Activated CD4-positive, alpha-beta T cell treated with anti-CD3 and anti-CD28 coated beads, Interleukin-2, amount 10 ng/mL, durations not matched to agents 24 days and 14 days (primary cell): Measurements from ENCODE around the gene CETN1. TPM values are rescaled to one million over a fixed set of nuclear protein-coding genes. Genes with fewer than 3 reads are reported as not detected.

Source experiments
- DNase-seq: peaks from one replicate; pipeline ENCODE4 v3.0.0; 2022
- H3K27ac Mint-ChIP-seq: one replicate; pipeline ENCODE4 v1.8.0; 2022; ENCODE audit warnings: mild to moderate bottlenecking, mixed read lengths
- H3K27me3 Mint-ChIP-seq: one replicate; pipeline ENCODE4 v1.8.0; 2022; ENCODE audit warnings: mixed read lengths
- H3K36me3 Mint-ChIP-seq: one replicate; pipeline ENCODE4 v1.8.0; 2022; ENCODE audit warnings: low read depth, mild to moderate bottlenecking, mixed read lengths
- H3K4me1 Mint-ChIP-seq: one replicate; pipeline ENCODE4 v1.8.0; 2021; ENCODE audit warnings: mixed read lengths
- H3K4me3 Mint-ChIP-seq: one replicate; pipeline ENCODE4 v1.8.0; 2022; ENCODE audit warnings: mild to moderate bottlenecking, moderate library complexity, mixed read lengths
- H3K9me3 Mint-ChIP-seq: one replicate; pipeline ENCODE4 v1.8.0; 2021; ENCODE audit warnings: mixed read lengths
- intact Hi-C: fragments of 100-400 bp; cut with micrococcal nuclease; formaldehyde crosslinking; loops from one replicate; pipeline ENCODE4 v1.15.1; 2023
- total RNA-seq: library from RNA; stranded (reverse); gene quantifications from 2 replicates; pipeline ENCODE4 v1.2.3, GENCODE V29; 2022

The CETN1 gene
- not detected in 2 replicates for total RNA-seq

- no peak for DNase-seq
- Mint-ChIP-seq H3K27me3 (peaks cover 3% of the 10 kb centered on the region), H3K4me3 (no peak within 1 kb of the TSS), H3K4me1 (no peaks in the 10 kb centered on the region), H3K36me3 (no peaks in the 10 kb centered on the region), H3K9me3 (no peaks in the 10 kb centered on the region), H3K27ac (no peak within 1 kb of the TSS)
- intact Hi-C loops: no loop called here
Measured at GRCh38 chr18:580154-580553, at the start of gene CETN1. Gene CETN1, plus strand, starts transcription at chr18:580380. Its CDS starts 29 bp downstream, at chr18:580409.

- Mint-ChIP-seq H3K4me3 (no peak overlapping the region), H3K4me1 (no peaks in the 10 kb centered on the region), H3K27me3 (peaks cover 2% of the 10 kb centered on the region), H3K27ac (no peak overlapping the region), H3K36me3 (no peaks in the 10 kb centered on the region), H3K9me3 (no peaks in the 10 kb centered on the region)
- DNase-seq: no peak
- intact Hi-C loops: no loop called here
Measured at GRCh38 chr18:532018-532417, 48.2 kb upstream of the CETN1 start.

- no peak for DNase-seq
- H3K9me3 Mint-ChIP-seq: no peaks in the 10 kb centered on the region
- H3K27ac Mint-ChIP-seq: no peak overlapping the region
- intact Hi-C loops: no loop called here
- H3K4me3 Mint-ChIP-seq: no peak overlapping the region
- peaks cover 2% of the 10 kb centered on the region for H3K27me3 Mint-ChIP-seq
- no peaks in the 10 kb centered on the region for H3K36me3 Mint-ChIP-seq
- H3K4me1 Mint-ChIP-seq: no peaks in the 10 kb centered on the region
Measured at GRCh38 chr18:532632-533031, 47.5 kb upstream of the CETN1 start.

- intact Hi-C loops: no loop called here
- H3K36me3 Mint-ChIP-seq: no peaks in the 10 kb centered on the region
- peaks cover 2% of the 10 kb centered on the region for H3K27me3 Mint-ChIP-seq
- no peaks in the 10 kb centered on the region for H3K9me3 Mint-ChIP-seq
- no peak overlapping the region for H3K4me3 Mint-ChIP-seq
- H3K27ac Mint-ChIP-seq: no peak overlapping the region
- DNase-seq: no peak
- H3K4me1 Mint-ChIP-seq: no peaks in the 10 kb centered on the region
Measured at GRCh38 chr18:533995-534601, 46.1 kb upstream of the CETN1 start.

GRCh38 chr18:543447-544078, 36.6 kb upstream of the CETN1 start:
- no peaks in the 10 kb centered on the region for H3K4me1 Mint-ChIP-seq
- H3K27ac Mint-ChIP-seq: no peak overlapping the region
- no peaks in the 10 kb centered on the region for H3K36me3 Mint-ChIP-seq
- H3K9me3 Mint-ChIP-seq: no peaks in the 10 kb centered on the region
- intact Hi-C loops: no loop called here
- H3K27me3 Mint-ChIP-seq: peaks cover 2% of the 10 kb centered on the region
- DNase-seq: no peak
- H3K4me3 Mint-ChIP-seq: no peak overlapping the region

GRCh38 chr18:549967-550366, 30.2 kb upstream of the CETN1 start:
- H3K4me3 Mint-ChIP-seq: no peak overlapping the region

GRCh38 chr18:551404-552061, 28.6 kb upstream of the CETN1 start:
- peaks cover 5% of the 10 kb centered on the region for H3K27me3 Mint-ChIP-seq
- no peaks in the 10 kb centered on the region for H3K36me3 Mint-ChIP-seq
- intact Hi-C loops: no loop called here
- H3K27ac Mint-ChIP-seq: no peak overlapping the region
- H3K4me3 Mint-ChIP-seq: no peak overlapping the region
- DNase-seq: no peak
- no peaks in the 10 kb centered on the region for H3K4me1 Mint-ChIP-seq
- H3K9me3 Mint-ChIP-seq: no peaks in the 10 kb centered on the region

More at GRCh38 chr18:549967-550366, 30.2 kb upstream of the CETN1 start:
- DNase-seq: no peak
- Mint-ChIP-seq H3K27me3 (peaks cover 2% of the 10 kb centered on the region), H3K27ac (no peak overlapping the region), H3K4me1 (no peaks in the 10 kb centered on the region), H3K9me3 (no peaks in the 10 kb centered on the region), H3K36me3 (no peaks in the 10 kb centered on the region)
- intact Hi-C loops: no loop called here

GRCh38 chr18:555705-556457, 24.3 kb upstream of the CETN1 start:
- Mint-ChIP-seq H3K27ac (no peak overlapping the region), H3K4me1 (no peaks in the 10 kb centered on the region), H3K27me3 (peaks cover 3% of the 10 kb centered on the region), H3K36me3 (no peaks in the 10 kb centered on the region), H3K4me3 (no peak overlapping the region), H3K9me3 (no peaks in the 10 kb centered on the region)
- no peak for DNase-seq
- intact Hi-C loops: no loop called here

- intact Hi-C loops: no loop called here
- Mint-ChIP-seq H3K36me3 (no peaks in the 10 kb centered on the region), H3K4me1 (no peaks in the 10 kb centered on the region), H3K9me3 (no peaks in the 10 kb centered on the region), H3K27ac (no peak overlapping the region), H3K4me3 (no peak overlapping the region), H3K27me3 (peaks cover 10% of the 10 kb centered on the region)
- DNase-seq: no peak
Measured at GRCh38 chr18:564708-565561, 15.2 kb upstream of the CETN1 start.

- Mint-ChIP-seq H3K36me3 (no peaks in the 10 kb centered on the region), H3K4me3 (no peak overlapping the region), H3K27me3 (peaks cover 10% of the 10 kb centered on the region), H3K9me3 (no peaks in the 10 kb centered on the region), H3K27ac (no peak overlapping the region), H3K4me1 (no peaks in the 10 kb centered on the region)
- no peak for DNase-seq
- intact Hi-C loops: no loop called here
Measured at GRCh38 chr18:565562-566061, 14.6 kb upstream of the CETN1 start.

GRCh38 chr18:567122-567521, 13.1 kb upstream of the CETN1 start:
- no peaks in the 10 kb centered on the region for H3K4me1 Mint-ChIP-seq
- no peaks in the 10 kb centered on the region for H3K36me3 Mint-ChIP-seq
- DNase-seq: no peak
- no peak overlapping the region for H3K4me3 Mint-ChIP-seq
- H3K27ac Mint-ChIP-seq: no peak overlapping the region
- peaks cover 10% of the 10 kb centered on the region for H3K27me3 Mint-ChIP-seq
- intact Hi-C loops: no loop called here
- no peaks in the 10 kb centered on the region for H3K9me3 Mint-ChIP-seq

- intact Hi-C loops: no loop called here
- H3K27ac Mint-ChIP-seq: no peak overlapping the region
Measured at GRCh38 chr18:568731-569130, 11.4 kb upstream of the CETN1 start.

GRCh38 chr18:570256-570655, 9.9 kb upstream of the CETN1 start:
- intact Hi-C loops: no loop called here
- no peaks in the 10 kb centered on the region for H3K36me3 Mint-ChIP-seq

More at GRCh38 chr18:568731-569130, 11.4 kb upstream of the CETN1 start:
- H3K27me3 Mint-ChIP-seq: peaks cover 10% of the 10 kb centered on the region
- no peaks in the 10 kb centered on the region for H3K9me3 Mint-ChIP-seq
- no peak for DNase-seq
- no peaks in the 10 kb centered on the region for H3K4me1 Mint-ChIP-seq
- no peaks in the 10 kb centered on the region for H3K36me3 Mint-ChIP-seq
- no peak overlapping the region for H3K4me3 Mint-ChIP-seq

More at GRCh38 chr18:570256-570655, 9.9 kb upstream of the CETN1 start:
- Mint-ChIP-seq H3K4me1 (no peaks in the 10 kb centered on the region), H3K27ac (no peak overlapping the region), H3K9me3 (no peaks in the 10 kb centered on the region), H3K27me3 (peaks cover 10% of the 10 kb centered on the region), H3K4me3 (no peak overlapping the region)
- DNase-seq: no peak
